ENCODE measurements around the gene KRT74.

Gene KRT74

GRCh38 chr12:52604859-52605258 lies 31.2 kb upstream of the KRT74 start:
- no peaks in the 10 kb centered on the region for H3K36me3 ChIP-seq (ENCODE audit: control insufficient read depth, insufficient read depth, low read length)
- peaks cover 3% of the 10 kb centered on the region for H3K27me3 ChIP-seq (ENCODE audit: control insufficient read depth, insufficient read depth, low read length)
- H3K4me1 ChIP-seq: peaks cover 4% of the 10 kb centered on the region
- no peak overlapping the region for H3K27ac ChIP-seq
- H3K9ac ChIP-seq: no peak overlapping the region
- H2AFZ ChIP-seq: no peak overlapping the region
- H3K79me2 ChIP-seq: no peaks in the 10 kb centered on the region
- TF ChIP-seq, protein P1, sequence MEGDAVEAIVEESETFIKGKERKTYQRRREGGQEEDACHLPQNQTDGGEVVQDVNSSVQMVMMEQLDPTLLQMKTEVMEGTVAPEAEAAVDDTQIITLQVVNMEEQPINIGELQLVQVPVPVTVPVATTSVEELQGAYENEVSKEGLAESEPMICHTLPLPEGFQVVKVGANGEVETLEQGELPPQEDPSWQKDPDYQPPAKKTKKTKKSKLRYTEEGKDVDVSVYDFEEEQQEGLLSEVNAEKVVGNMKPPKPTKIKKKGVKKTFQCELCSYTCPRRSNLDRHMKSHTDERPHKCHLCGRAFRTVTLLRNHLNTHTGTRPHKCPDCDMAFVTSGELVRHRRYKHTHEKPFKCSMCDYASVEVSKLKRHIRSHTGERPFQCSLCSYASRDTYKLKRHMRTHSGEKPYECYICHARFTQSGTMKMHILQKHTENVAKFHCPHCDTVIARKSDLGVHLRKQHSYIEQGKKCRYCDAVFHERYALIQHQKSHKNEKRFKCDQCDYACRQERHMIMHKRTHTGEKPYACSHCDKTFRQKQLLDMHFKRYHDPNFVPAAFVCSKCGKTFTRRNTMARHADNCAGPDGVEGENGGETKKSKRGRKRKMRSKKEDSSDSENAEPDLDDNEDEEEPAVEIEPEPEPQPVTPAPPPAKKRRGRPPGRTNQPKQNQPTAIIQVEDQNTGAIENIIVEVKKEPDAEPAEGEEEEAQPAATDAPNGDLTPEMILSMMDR (IDR thresholded peaks at IDR 0.05): no peak
- no peak overlapping the region for H3K4me3 ChIP-seq (ENCODE audit: low read depth, low read length)
- H3K4me2 ChIP-seq (ENCODE audit: low read length): no peak overlapping the region
- H3K9me3 ChIP-seq (ENCODE audit: control insufficient read depth, low read length): no peaks in the 10 kb centered on the region

GRCh38 chr12:52603314-52603713 lies 29.7 kb upstream of the KRT74 start:
- TF ChIP-seq, protein P1 (IDR thresholded peaks at IDR 0.05): no peak
- Histone ChIP-seq H3K36me3 (ENCODE audit: control insufficient read depth, insufficient read depth, low read length) (no peaks in the 10 kb centered on the region), H3K79me2 (no peaks in the 10 kb centered on the region), H2AFZ (no peak overlapping the region), H3K4me1 (peaks cover 4% of the 10 kb centered on the region), H3K27me3 (ENCODE audit: control insufficient read depth, insufficient read depth, low read length) (peaks cover 3% of the 10 kb centered on the region), H3K9me3 (ENCODE audit: control insufficient read depth, low read length) (no peaks in the 10 kb centered on the region), H3K9ac (no peak overlapping the region), H3K4me2 (ENCODE audit: low read length) (no peak overlapping the region), H3K4me3 (ENCODE audit: low read depth, low read length) (no peak overlapping the region), H3K27ac (no peak overlapping the region)

GRCh38 chr12:52602552-52602951 lies 28.9 kb upstream of the KRT74 start:
- no peak overlapping the region for H3K4me2 ChIP-seq (ENCODE audit: low read length)
- no peaks in the 10 kb centered on the region for H3K9me3 ChIP-seq (ENCODE audit: control insufficient read depth, low read length)
- H3K79me2 ChIP-seq: no peaks in the 10 kb centered on the region

GRCh38 chr12:52601671-52602070 lies 28.0 kb upstream of the KRT74 start:
- peaks cover 3% of the 10 kb centered on the region for H3K27me3 ChIP-seq (ENCODE audit: control insufficient read depth, insufficient read depth, low read length)
- TF ChIP-seq, protein P1 (IDR thresholded peaks at IDR 0.05): no peak
- peaks cover 4% of the 10 kb centered on the region for H3K4me1 ChIP-seq
- no peak overlapping the region for H2AFZ ChIP-seq
- no peaks in the 10 kb centered on the region for H3K79me2 ChIP-seq
- H3K4me3 ChIP-seq (ENCODE audit: low read depth, low read length): no peak overlapping the region
- no peak overlapping the region for H3K27ac ChIP-seq
- no peaks in the 10 kb centered on the region for H3K36me3 ChIP-seq (ENCODE audit: control insufficient read depth, insufficient read depth, low read length)
- H3K9ac ChIP-seq: no peak overlapping the region
- H3K4me2 ChIP-seq (ENCODE audit: low read length): no peak overlapping the region
- no peaks in the 10 kb centered on the region for H3K9me3 ChIP-seq (ENCODE audit: control insufficient read depth, low read length)

More at GRCh38 chr12:52602552-52602951, 28.9 kb upstream of the KRT74 start:
- Histone ChIP-seq H2AFZ (no peak overlapping the region), H3K27ac (no peak overlapping the region), H3K27me3 (ENCODE audit: control insufficient read depth, insufficient read depth, low read length) (peaks cover 3% of the 10 kb centered on the region), H3K4me3 (ENCODE audit: low read depth, low read length) (no peak overlapping the region), H3K36me3 (ENCODE audit: control insufficient read depth, insufficient read depth, low read length) (no peaks in the 10 kb centered on the region), H3K9ac (no peak overlapping the region), H3K4me1 (peaks cover 4% of the 10 kb centered on the region)
- TF ChIP-seq, protein P1 (IDR thresholded peaks at IDR 0.05): no peak

- Histone ChIP-seq H3K4me3 (ENCODE audit: low read depth, low read length) (no peak within 1 kb of the TSS), H3K27ac (no peak within 1 kb of the TSS), H3K4me1 (peaks cover 4% of the 10 kb centered on the region), H3K27me3 (ENCODE audit: control insufficient read depth, insufficient read depth, low read length) (peaks cover 3% of the 10 kb centered on the region), H3K9me3 (ENCODE audit: control insufficient read depth, low read length) (no peaks in the 10 kb centered on the region), H2AFZ (no peak within 1 kb of the TSS), H3K4me2 (ENCODE audit: low read length) (no peak within 1 kb of the TSS), H3K36me3 (ENCODE audit: control insufficient read depth, insufficient read depth, low read length) (no peaks in the 10 kb centered on the region), H3K79me2 (no peaks in the 10 kb centered on the region), H3K9ac (no peak within 1 kb of the TSS)
- TF ChIP-seq, protein P1 (IDR thresholded peaks at IDR 0.05): no peak
Observed at GRCh38 chr12:52600941-52601481, 27.4 kb upstream of the KRT74 start, which contains the start of gene KRT72. KRT72 (minus strand) TSS chr12:52601463; CDS start chr12:52601452, 11 bp downstream.

Measured in parathyroid adenoma (tissue), 2 donors.